Ascending aorta (tissue), 2 donors: ENCODE measurements around the gene FASLG. TPM values are rescaled to one million over a fixed set of nuclear protein-coding genes. Genes with fewer than 3 reads are reported as not detected.
"Not testable (repeated sequence)": the region's sequence is repeated elsewhere in the genome, so short reads cannot be mapped to it uniquely, and the experiment has no call there.

Source experiments
- DNase-seq, 2 donors: peaks; one replicate each; pipeline ENCODE4 v3.0.0-alpha.2; 2019; ENCODE audit warnings: low spot score in 2 of 2
- H3K27ac ChIP-seq, 2 donors: fragments of 200-600 bp; sonication (generic); one replicate each; pipeline ENCODE4 v1.5.1; 2016 to 2017; ENCODE audit warnings: mild to moderate bottlenecking in 1 of 2
- H3K27me3 ChIP-seq: fragments of 200-600 bp; sonication (generic); one replicate; pipeline ENCODE4 v1.5.1; 2017
- H3K36me3 ChIP-seq, 2 donors: fragments of 200-600 bp; sonication (generic); one replicate each; pipeline ENCODE4 v1.5.1; 2016
- H3K4me1 ChIP-seq, 2 donors: fragments of 200-600 bp; sonication (generic); one replicate each; pipeline ENCODE4 v1.5.1; 2016 to 2017; ENCODE audit warnings: mild to moderate bottlenecking in 1 of 2
- H3K4me3 ChIP-seq, 2 donors: fragments of 200-600 bp; sonication (generic); one replicate each; pipeline ENCODE4 v1.5.1; 2016 to 2017; ENCODE audit warnings: mild to moderate bottlenecking in 1 of 2
- H3K9me3 ChIP-seq, 2 donors: fragments of 200-600 bp; sonication (generic); one replicate each; pipeline ENCODE4 v1.5.1; 2016
- CTCF ChIP-seq, 3 experiments: fragments of 200-600 bp in 2 of 3; fragments of 450-650 bp in 1 of 3; sonication (generic) in 2 of 3; IDR thresholded peaks; one replicate each; pipeline ENCODE4 v1.5.1; 2016 to 2019; ENCODE audit warnings: antibody characterized with exemption in 3 of 3, mild to moderate bottlenecking in 1 of 3, moderate library complexity in 1 of 3
- intact Hi-C: fragments of 100-400 bp; cut with DNase I; formaldehyde crosslinking; loops from one replicate; pipeline ENCODE4 v1.15.1; 2023
- total RNA-seq: library from RNA; depleted of rRNA; stranded (reverse); fragments of >200 nt; gene quantifications from one replicate; pipeline ENCODE4 v1.1.0, GENCODE V29; 2016

Gene FASLG
- total RNA-seq, 1 donor from 2014 or later = not detected

GRCh38 chr1:172616636-172617035 is 42.3 kb upstream of the FASLG start:
- Histone ChIP-seq H3K4me1 (no peaks in the 10 kb centered on the region), H3K27me3 (no peaks in the 10 kb centered on the region), H3K27ac (no peak overlapping the region), H3K36me3 (no peaks in the 10 kb centered on the region), H3K9me3 (peaks cover 0 to 15% of the 10 kb centered on the region in 2 donors), H3K4me3 (no peak overlapping the region)
- no peak for DNase-seq
- intact Hi-C loops = no loop called here
- TF ChIP-seq CTCF (IDR thresholded peaks at IDR 0.05) = no peak

- H3K27ac ChIP-seq, H3K36me3 ChIP-seq, DNase-seq, H3K4me3 ChIP-seq, intact Hi-C loops, H3K4me1 ChIP-seq, H3K27me3 ChIP-seq: not testable (repeated sequence)
- peaks cover 0 to 15% of the 10 kb centered on the region in 2 donors for H3K9me3 ChIP-seq
Observed at GRCh38 chr1:172620603-172621002, 38.3 kb upstream of the FASLG start.

- H3K4me1 ChIP-seq = no peaks in the 10 kb centered on the region
- peaks cover 0 to 15% of the 10 kb centered on the region in 2 donors for H3K9me3 ChIP-seq
- no peak for DNase-seq
- H3K36me3 ChIP-seq = no peaks in the 10 kb centered on the region
- TF ChIP-seq CTCF (IDR thresholded peaks at IDR 0.05) = no peak
- H3K27ac ChIP-seq = no peak overlapping the region
- H3K27me3 ChIP-seq = no peaks in the 10 kb centered on the region
- H3K4me3 ChIP-seq = no peak overlapping the region
- intact Hi-C loops = no loop called here
Observed at GRCh38 chr1:172622541-172622940, 36.4 kb upstream of the FASLG start.

- Histone ChIP-seq H3K27ac (no peak overlapping the region), H3K36me3 (no peaks in the 10 kb centered on the region), H3K27me3 (no peaks in the 10 kb centered on the region), H3K4me3 (no peak overlapping the region), H3K9me3 (peaks cover 0 to 15% of the 10 kb centered on the region in 2 donors), H3K4me1 (no peaks in the 10 kb centered on the region)
- TF ChIP-seq CTCF (IDR thresholded peaks at IDR 0.05) = no peak
- DNase-seq = no peak
- intact Hi-C loops = no loop called here
Observed at GRCh38 chr1:172623748-172624147, 35.2 kb upstream of the FASLG start.

- intact Hi-C loops = no loop called here
- H3K9me3 ChIP-seq = no peaks in the 10 kb centered on the region
- no peaks in the 10 kb centered on the region for H3K27me3 ChIP-seq
- no peak overlapping the region for H3K27ac ChIP-seq
- no peak for TF ChIP-seq CTCF (IDR thresholded peaks at IDR 0.05)
- no peaks in the 10 kb centered on the region for H3K4me1 ChIP-seq
- DNase-seq = no peak
- H3K36me3 ChIP-seq = no peaks in the 10 kb centered on the region
- no peak overlapping the region for H3K4me3 ChIP-seq
Observed at GRCh38 chr1:172626845-172627244, 32.1 kb upstream of the FASLG start.

GRCh38 chr1:172627702-172628101 is 31.2 kb upstream of the FASLG start:
- Histone ChIP-seq H3K27ac (no peak overlapping the region), H3K9me3 (no peaks in the 10 kb centered on the region), H3K27me3 (no peaks in the 10 kb centered on the region), H3K4me1 (no peaks in the 10 kb centered on the region), H3K36me3 (no peaks in the 10 kb centered on the region), H3K4me3 (no peak overlapping the region)
- intact Hi-C loops = no loop called here
- no peak for TF ChIP-seq CTCF (IDR thresholded peaks at IDR 0.05)
- DNase-seq = no peak
